OCI-LY7 (cell line): ENCODE measurements around the gene SLC25A39. TPM values are rescaled to one million over a fixed set of nuclear protein-coding genes. Genes with fewer than 3 reads are reported as not detected.

Source experiments
- BruUV-seq: library from RNA; stranded (reverse); fragments of 400-500 nt; replicated peaks from 2 replicates; lab custom pipeline; 2021; lab: Mats Ljungman, UMichigan
- CTCF ChIA-PET: fragments of 300-600 bp; sonication (Branson Sonifier 250); formaldehyde crosslinking; loops from one replicate; lab custom pipeline; 2022; ENCODE audit warnings: antibody characterized with exemption; ENCODE audit not compliant: unreplicated experiment; lab: Charles Lee
- POLR2A ChIA-PET: fragments of 300-600 bp; sonication (Branson Sonifier 250); formaldehyde crosslinking; loops from one replicate; lab custom pipeline; 2022; ENCODE audit warnings: antibody characterized with exemption; lab: Charles Lee
- DNase-seq: peaks from one replicate; pipeline ENCODE4 v3.0.0-alpha.2; 2015; ENCODE audit warnings: low spot score
- H2AFZ ChIP-seq: fragments of 200-600 bp; sonication (generic), shearing (Covaris generic); 2 replicates; pipeline ENCODE4 v1.6.1; 2014; ENCODE audit warnings: mild to moderate bottlenecking, antibody characterized with exemption, low read length, moderate library complexity
- H3K27ac ChIP-seq: fragments of 200-600 bp; sonication (generic); 2 replicates; pipeline ENCODE4 v1.5.1; 2014; ENCODE audit warnings: mixed run types, low read depth, mild to moderate bottlenecking, moderate library complexity, low read length, inconsistent platforms; ENCODE audit not compliant: poor library complexity, severe bottlenecking
- H3K36me3 ChIP-seq: fragments of 200-600 bp; sonication (generic); 2 replicates; pipeline ENCODE4 v1.6.1; 2014; ENCODE audit warnings: mild to moderate bottlenecking, antibody characterized with exemption, low read length, moderate library complexity, mixed read lengths; ENCODE audit not compliant: insufficient read depth
- H3K4me1 ChIP-seq: fragments of 200-600 bp; sonication (generic); 2 replicates; pipeline ENCODE4 v1.5.1; 2014; ENCODE audit warnings: mild to moderate bottlenecking, low read length; ENCODE audit not compliant: insufficient read depth, poor library complexity, severe bottlenecking
- H3K4me2 ChIP-seq: fragments of 200-600 bp; sonication (generic); 2 replicates; pipeline ENCODE4 v1.6.1; 2014; ENCODE audit warnings: mild to moderate bottlenecking, low read length
- H3K4me3 ChIP-seq: fragments of 200-600 bp; sonication (generic); 2 replicates; pipeline ENCODE4 v1.5.1; 2014; ENCODE audit warnings: mild to moderate bottlenecking, low read depth, low read length; ENCODE audit not compliant: poor library complexity, severe bottlenecking
- H3K79me2 ChIP-seq: fragments of 200-600 bp; sonication (generic); 2 replicates; pipeline ENCODE4 v1.6.1; 2016; ENCODE audit warnings: low read depth, mild to moderate bottlenecking, low read length, moderate library complexity, mixed read lengths; ENCODE audit not compliant: insufficient read depth
- H3K9me2 ChIP-seq: fragments of 200-600 bp; sonication (generic); 2 replicates; pipeline ENCODE4 v1.6.1; 2016; ENCODE audit warnings: mild to moderate bottlenecking, low read length, mixed read lengths; ENCODE audit not compliant: insufficient read depth
- H3K9me3 ChIP-seq: fragments of 200-600 bp; sonication (generic); 2 replicates; pipeline ENCODE4 v1.6.1; 2014; ENCODE audit warnings: mild to moderate bottlenecking, mixed run types, low read length, mixed read lengths
- H4K20me1 ChIP-seq: fragments of 200-600 bp; sonication (generic); 2 replicates; pipeline ENCODE4 v1.6.1; 2014; ENCODE audit warnings: mild to moderate bottlenecking, antibody characterized with exemption, low read length, moderate library complexity, mixed read lengths; ENCODE audit not compliant: insufficient read depth
- EZH2phosphoT487 ChIP-seq: fragments of 200-600 bp; sonication (generic); IDR thresholded peaks from 2 replicates; pipeline ENCODE4 v1.6.1; 2018; ENCODE audit warnings: low read depth, borderline replicate concordance, mild to moderate bottlenecking, mixed run types, antibody characterized with exemption, low read length, moderate library complexity, mixed read lengths
- intact Hi-C: fragments of 100-400 bp; cut with micrococcal nuclease; formaldehyde crosslinking; loops from one replicate; pipeline ENCODE4 v1.10.0; 2022; ENCODE audit not compliant: unreplicated experiment
- small RNA-seq: library from RNA; depleted of rRNA; stranded (forward); fragments of <200 nt; gene quantifications from one replicate; pipeline ENCODE3, GENCODE V24; 2014
- total RNA-seq, 2 experiments: library from RNA; depleted of rRNA in 1 of 2; stranded (reverse); fragments of >200 nt in 1 of 2; shearing (Covaris generic) in 1 of 2; gene quantifications; 2 replicates each; pipeline ENCODE4 v1.2.3, GENCODE V29; 2014 to 2022
- TF ChIP-seq, protein P1 (sequence below): fragments of 200-600 bp; sonication (generic); conservative IDR thresholded peaks from 2 replicates; pipeline ENCODE4 v1.5.1; 2014; ENCODE audit warnings: mild to moderate bottlenecking, antibody characterized with exemption, low read length, moderate library complexity, mixed read lengths

SLC25A39 gene
- total RNA-seq, 2 experiments from 2014 or later = 156 to 159 TPM

- H2AFZ ChIP-seq = no peak overlapping the region
- no peak overlapping the region for H3K4me3 ChIP-seq
- intact Hi-C loops = no loop called here
- BruUV-seq = no TSS peak
- H3K4me1 ChIP-seq = no peaks in the 10 kb centered on the region
- no peaks in the 10 kb centered on the region for H3K9me2 ChIP-seq
- no peaks in the 10 kb centered on the region for H4K20me1 ChIP-seq
- H3K79me2 ChIP-seq = no peaks in the 10 kb centered on the region
- H3K36me3 ChIP-seq = no peaks in the 10 kb centered on the region
- TF ChIP-seq, protein P1, sequence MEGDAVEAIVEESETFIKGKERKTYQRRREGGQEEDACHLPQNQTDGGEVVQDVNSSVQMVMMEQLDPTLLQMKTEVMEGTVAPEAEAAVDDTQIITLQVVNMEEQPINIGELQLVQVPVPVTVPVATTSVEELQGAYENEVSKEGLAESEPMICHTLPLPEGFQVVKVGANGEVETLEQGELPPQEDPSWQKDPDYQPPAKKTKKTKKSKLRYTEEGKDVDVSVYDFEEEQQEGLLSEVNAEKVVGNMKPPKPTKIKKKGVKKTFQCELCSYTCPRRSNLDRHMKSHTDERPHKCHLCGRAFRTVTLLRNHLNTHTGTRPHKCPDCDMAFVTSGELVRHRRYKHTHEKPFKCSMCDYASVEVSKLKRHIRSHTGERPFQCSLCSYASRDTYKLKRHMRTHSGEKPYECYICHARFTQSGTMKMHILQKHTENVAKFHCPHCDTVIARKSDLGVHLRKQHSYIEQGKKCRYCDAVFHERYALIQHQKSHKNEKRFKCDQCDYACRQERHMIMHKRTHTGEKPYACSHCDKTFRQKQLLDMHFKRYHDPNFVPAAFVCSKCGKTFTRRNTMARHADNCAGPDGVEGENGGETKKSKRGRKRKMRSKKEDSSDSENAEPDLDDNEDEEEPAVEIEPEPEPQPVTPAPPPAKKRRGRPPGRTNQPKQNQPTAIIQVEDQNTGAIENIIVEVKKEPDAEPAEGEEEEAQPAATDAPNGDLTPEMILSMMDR = no peak
- no peak for TF ChIP-seq EZH2phosphoT487
- H3K27ac ChIP-seq = no peak overlapping the region
- ChIA-PET POLR2A (no interaction called here), CTCF (no interaction called here)
- H3K9me3 ChIP-seq = no peaks in the 10 kb centered on the region
- DNase-seq = no peak
- H3K4me2 ChIP-seq = no peak overlapping the region
Measured at GRCh38 chr17:44272321-44272951, 52.2 kb downstream of the SLC25A39 start.

Small RNAs within 50 kb of the gene (small RNA-seq; reads per million reads assigned to genes)
- gene RF00012 (not detected), gene RN7SL507P (not detected), gene RNU6-453P (not detected)

Other genes starting within 250 kb of the SLC25A39 start
- gene HDAC5, start 201.2 kb downstream of the SLC25A39 start, total RNA-seq (2014; rRNA removed; shearing (Covaris generic)) = 26.4 and 41.5 TPM in 2 replicates
- 31.4 and 36.3 TPM in 2 replicates for gene HDAC5, start 201.2 kb downstream of the SLC25A39 start, total RNA-seq (2022)
- 10.9 and 13.3 TPM in 2 replicates for gene HROB, start 182.9 kb downstream of the SLC25A39 start, total RNA-seq (2014; rRNA removed; shearing (Covaris generic))
- gene HROB, start 182.9 kb downstream of the SLC25A39 start, total RNA-seq (2022) = 24.7 and 27.3 TPM in 2 replicates
- 0.44 and 0.57 TPM in 2 replicates for gene ASB16, start 154.1 kb downstream of the SLC25A39 start, total RNA-seq (2014; rRNA removed; shearing (Covaris generic))
- gene ASB16, start 154.1 kb downstream of the SLC25A39 start, total RNA-seq (2022) = 0.30 and 1.7 TPM in 2 replicates
- 16.0 and 21.3 TPM in 2 replicates for gene TMUB2, start 137.9 kb downstream of the SLC25A39 start, total RNA-seq (2014; rRNA removed; shearing (Covaris generic))
- 21.9 and 25.9 TPM in 2 replicates for gene TMUB2, start 137.9 kb downstream of the SLC25A39 start, total RNA-seq (2022)
- 57.7 and 66.5 TPM in 2 replicates for gene ATXN7L3, start 124.9 kb downstream of the SLC25A39 start, total RNA-seq (2014; rRNA removed; shearing (Covaris generic))
- gene ATXN7L3, start 124.9 kb downstream of the SLC25A39 start, total RNA-seq (2022) = 106 and 107 TPM in 2 replicates
- 155 and 257 TPM in 2 replicates for gene UBTF, start 105.1 kb downstream of the SLC25A39 start, total RNA-seq (2014; rRNA removed; shearing (Covaris generic))
- 215 and 228 TPM in 2 replicates for gene UBTF, start 105.1 kb downstream of the SLC25A39 start, total RNA-seq (2022)
- gene SLC4A1, start 56.7 kb downstream of the SLC25A39 start, total RNA-seq (2014; rRNA removed; shearing (Covaris generic)) = not detected in 2 replicates
- gene SLC4A1, start 56.7 kb downstream of the SLC25A39 start, total RNA-seq (2022) = not detected in 2 replicates
- 0.09 TPM in 1 of 2 replicates, not detected in the other for gene RUNDC3A, start 16.2 kb downstream of the SLC25A39 start, total RNA-seq (2014; rRNA removed; shearing (Covaris generic))
- 0.24 TPM in 1 of 2 replicates, not detected in the other for gene RUNDC3A, start 16.2 kb downstream of the SLC25A39 start, total RNA-seq (2022)
- 185 and 203 TPM in 2 replicates for gene GRN, start 20.5 kb upstream of the SLC25A39 start, total RNA-seq (2014; rRNA removed; shearing (Covaris generic))
- gene GRN, start 20.5 kb upstream of the SLC25A39 start, total RNA-seq (2022) = 228 and 247 TPM in 2 replicates
- 3.4 and 8.8 TPM in 2 replicates for gene FAM171A2, start 39.0 kb upstream of the SLC25A39 start, total RNA-seq (2014; rRNA removed; shearing (Covaris generic))
- gene FAM171A2, start 39.0 kb upstream of the SLC25A39 start, total RNA-seq (2022) = 4.2 and 4.6 TPM in 2 replicates
- 0.44 and 0.57 TPM in 2 replicates for gene ITGA2B, start 64.8 kb upstream of the SLC25A39 start, total RNA-seq (2014; rRNA removed; shearing (Covaris generic))
- 0.46 and 0.63 TPM in 2 replicates for gene ITGA2B, start 64.8 kb upstream of the SLC25A39 start, total RNA-seq (2022)
- gene GPATCH8, start 178.6 kb upstream of the SLC25A39 start, total RNA-seq (2014; rRNA removed; shearing (Covaris generic)) = 24.5 and 24.7 TPM in 2 replicates
- 59.1 and 61.1 TPM in 2 replicates for gene GPATCH8, start 178.6 kb upstream of the SLC25A39 start, total RNA-seq (2022)
- 3.7 and 4.4 TPM in 2 replicates for gene FZD2, start 232.7 kb upstream of the SLC25A39 start, total RNA-seq (2014; rRNA removed; shearing (Covaris generic))
- gene FZD2, start 232.7 kb upstream of the SLC25A39 start, total RNA-seq (2022) = 9.2 and 10.9 TPM in 2 replicates